ENCODE data around the gene NECAB3.

DNA sequence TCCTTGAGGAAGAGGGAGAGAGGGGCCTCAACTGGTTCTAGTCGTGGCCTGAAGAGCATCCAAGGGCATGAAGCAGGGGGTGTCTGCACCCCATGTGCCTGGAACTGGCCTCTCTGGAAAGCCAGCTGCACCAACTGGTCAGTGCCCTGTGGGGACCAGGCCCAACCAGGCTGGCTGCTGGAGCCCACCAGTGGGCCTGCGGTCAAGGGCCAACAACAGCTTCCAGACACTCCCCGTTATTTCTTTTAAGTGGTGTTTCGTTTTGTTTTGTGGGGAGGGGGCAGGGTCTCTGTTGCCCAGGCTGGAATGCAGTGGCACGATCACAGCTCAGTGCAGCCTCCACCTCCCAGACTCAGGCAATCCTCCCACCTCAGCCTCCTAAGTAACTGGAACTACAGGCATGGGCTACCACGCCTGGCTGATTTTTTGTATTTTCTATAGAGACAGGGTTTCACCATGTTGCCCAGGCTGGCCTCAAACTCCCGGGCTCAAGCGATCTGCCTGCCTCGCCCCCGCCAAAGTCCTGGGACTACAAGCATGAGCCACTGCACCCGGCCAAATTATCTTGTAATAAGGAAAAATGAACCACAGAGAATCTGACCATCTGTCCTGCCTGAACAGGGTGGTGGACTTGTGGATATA, 24.0 kb downstream of the NECAB3 start:
- TF ChIP-seq, protein P1, sequence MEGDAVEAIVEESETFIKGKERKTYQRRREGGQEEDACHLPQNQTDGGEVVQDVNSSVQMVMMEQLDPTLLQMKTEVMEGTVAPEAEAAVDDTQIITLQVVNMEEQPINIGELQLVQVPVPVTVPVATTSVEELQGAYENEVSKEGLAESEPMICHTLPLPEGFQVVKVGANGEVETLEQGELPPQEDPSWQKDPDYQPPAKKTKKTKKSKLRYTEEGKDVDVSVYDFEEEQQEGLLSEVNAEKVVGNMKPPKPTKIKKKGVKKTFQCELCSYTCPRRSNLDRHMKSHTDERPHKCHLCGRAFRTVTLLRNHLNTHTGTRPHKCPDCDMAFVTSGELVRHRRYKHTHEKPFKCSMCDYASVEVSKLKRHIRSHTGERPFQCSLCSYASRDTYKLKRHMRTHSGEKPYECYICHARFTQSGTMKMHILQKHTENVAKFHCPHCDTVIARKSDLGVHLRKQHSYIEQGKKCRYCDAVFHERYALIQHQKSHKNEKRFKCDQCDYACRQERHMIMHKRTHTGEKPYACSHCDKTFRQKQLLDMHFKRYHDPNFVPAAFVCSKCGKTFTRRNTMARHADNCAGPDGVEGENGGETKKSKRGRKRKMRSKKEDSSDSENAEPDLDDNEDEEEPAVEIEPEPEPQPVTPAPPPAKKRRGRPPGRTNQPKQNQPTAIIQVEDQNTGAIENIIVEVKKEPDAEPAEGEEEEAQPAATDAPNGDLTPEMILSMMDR (IDR thresholded peaks at IDR 0.05): no peak
- no peak for TF ChIP-seq POLR2A (IDR thresholded peaks at IDR 0.05)

Measured in esophagus squamous epithelium (tissue), 4 donors.